Panc1 (cell line): ENCODE measurements around the gene HEG1.

ENCODE experiments used
- POLR2AphosphoS5 ChIP-seq: IDR thresholded peaks from 2 replicates; pipeline ENCODE4 v1.6.1; 2012; ENCODE audit warnings: mild to moderate bottlenecking, low read depth, low read length, moderate library complexity
- SIN3A ChIP-seq: IDR thresholded peaks from 2 replicates; pipeline ENCODE4 v1.6.1; 2012; ENCODE audit warnings: low read depth, mild to moderate bottlenecking, low read length, moderate library complexity, borderline replicate concordance; ENCODE audit not compliant: insufficient read depth
- TF ChIP-seq, protein P1 (sequence below): fragments of 450-650 bp; IDR thresholded peaks from 2 replicates; pipeline ENCODE4 v1.5.1; 2017; ENCODE audit warnings: mild to moderate bottlenecking

- TF ChIP-seq, protein P1, sequence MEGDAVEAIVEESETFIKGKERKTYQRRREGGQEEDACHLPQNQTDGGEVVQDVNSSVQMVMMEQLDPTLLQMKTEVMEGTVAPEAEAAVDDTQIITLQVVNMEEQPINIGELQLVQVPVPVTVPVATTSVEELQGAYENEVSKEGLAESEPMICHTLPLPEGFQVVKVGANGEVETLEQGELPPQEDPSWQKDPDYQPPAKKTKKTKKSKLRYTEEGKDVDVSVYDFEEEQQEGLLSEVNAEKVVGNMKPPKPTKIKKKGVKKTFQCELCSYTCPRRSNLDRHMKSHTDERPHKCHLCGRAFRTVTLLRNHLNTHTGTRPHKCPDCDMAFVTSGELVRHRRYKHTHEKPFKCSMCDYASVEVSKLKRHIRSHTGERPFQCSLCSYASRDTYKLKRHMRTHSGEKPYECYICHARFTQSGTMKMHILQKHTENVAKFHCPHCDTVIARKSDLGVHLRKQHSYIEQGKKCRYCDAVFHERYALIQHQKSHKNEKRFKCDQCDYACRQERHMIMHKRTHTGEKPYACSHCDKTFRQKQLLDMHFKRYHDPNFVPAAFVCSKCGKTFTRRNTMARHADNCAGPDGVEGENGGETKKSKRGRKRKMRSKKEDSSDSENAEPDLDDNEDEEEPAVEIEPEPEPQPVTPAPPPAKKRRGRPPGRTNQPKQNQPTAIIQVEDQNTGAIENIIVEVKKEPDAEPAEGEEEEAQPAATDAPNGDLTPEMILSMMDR = no peak
- TF ChIP-seq SIN3A = no peak
- TF ChIP-seq POLR2AphosphoS5 = no peak
Measured at GRCh38 chr3:124939661-124940060, 116.1 kb downstream of the HEG1 start.
